Esophagus muscularis mucosa (tissue), 4 donors: Measurements from ENCODE around the gene COLEC12.

Experiments
- CTCF ChIP-seq, 3 experiments: fragments of 200-600 bp in 2 of 3; fragments of 450-650 bp in 1 of 3; sonication (generic) in 2 of 3; IDR thresholded peaks; one replicate each; pipeline ENCODE4 v1.5.1; 2017 to 2019; ENCODE audit warnings: antibody characterized with exemption in 3 of 3, mild to moderate bottlenecking in 2 of 3, moderate library complexity in 1 of 3
- EP300 ChIP-seq: sonication (generic); formaldehyde crosslinking; IDR thresholded peaks from one replicate; pipeline ENCODE4 v1.6.1; 2017; ENCODE audit warnings: antibody characterized with exemption
- POLR2A ChIP-seq: fragments of 450-650 bp; IDR thresholded peaks from one replicate; pipeline ENCODE4 v1.6.1; 2017; ENCODE audit warnings: antibody characterized with exemption, moderate library complexity, mild to moderate bottlenecking, low read depth
- POLR2AphosphoS5 ChIP-seq, 2 donors: sonication (generic); formaldehyde crosslinking; IDR thresholded peaks; one replicate each; pipeline ENCODE4 v1.6.1; 2017; ENCODE audit warnings: antibody characterized with exemption in 2 of 2

- TF ChIP-seq CTCF (IDR thresholded peaks at IDR 0.05) (no peak), POLR2AphosphoS5 (IDR thresholded peaks at IDR 0.05) (no peak), POLR2A (no peak), EP300 (no peak)
Measured at GRCh38 chr18:356778-357177, 143.7 kb downstream of the COLEC12 start.
